Measurements from ENCODE around the gene PPAN.

- TF ChIP-seq CTCF (conservative IDR thresholded peaks at IDR 0.05): no peak
- no peak for TF ChIP-seq ZFX (IDR thresholded peaks at IDR 0.05)
Measured at GRCh38 chr19:10089801-10090375, 16.3 kb upstream of the PPAN start.
